AG09319 (cell line): ENCODE results near the gene TOGARAM2.

Experiments used
- DNase-seq: peaks from one replicate; pipeline ENCODE4 v3.0.0-alpha.2; 2010; ENCODE audit warnings: low read depth; ENCODE audit errors: extremely low read depth
- CTCF ChIP-seq: IDR thresholded peaks from 2 replicates; pipeline ENCODE4 v1.5.1; 2011; ENCODE audit warnings: low read depth, mild to moderate bottlenecking, inconsistent platforms, low read length, moderate library complexity

Gene TOGARAM2

GRCh38 chr2:29055601-29056000, 74.5 kb downstream of the TOGARAM2 start:
- no peak for TF ChIP-seq CTCF
- DNase-seq, result no peak

GRCh38 chr2:29056452-29056851, 75.4 kb downstream of the TOGARAM2 start:
- no peak for TF ChIP-seq CTCF
- no peak for DNase-seq

GRCh38 chr2:29057006-29057405, 75.9 kb downstream of the TOGARAM2 start:
- no peak for DNase-seq
- TF ChIP-seq CTCF, result no peak

- no peak for TF ChIP-seq CTCF
- DNase-seq, result no peak
These were observed 78.5 kb downstream of the TOGARAM2 start for GRCh38 chr2:29059624-29060023.

GRCh38 chr2:29060441-29060840, 79.3 kb downstream of the TOGARAM2 start:
- no peak for TF ChIP-seq CTCF
- no peak for DNase-seq

- DNase-seq, result no peak
- TF ChIP-seq CTCF, result no peak
These were observed 80.1 kb downstream of the TOGARAM2 start for GRCh38 chr2:29061176-29061575.

- no peak for DNase-seq
- TF ChIP-seq CTCF, result no peak
These were observed 80.5 kb downstream of the TOGARAM2 start for GRCh38 chr2:29061616-29062015.

GRCh38 chr2:29062371-29062770, 81.3 kb downstream of the TOGARAM2 start:
- TF ChIP-seq CTCF, result no peak
- no peak for DNase-seq
